Measurements from ENCODE around the gene PCDHA2.

- TF ChIP-seq CTCF (conservative IDR thresholded peaks at IDR 0.05 in 1 of 2, IDR thresholded peaks at IDR 0.05 in 1 of 2; ENCODE audit: extremely low read depth in 1 of 2, insufficient read depth in 1 of 2, low read depth in 1 of 2, low read length in 2 of 2) (no peak), EZH2 (IDR thresholded peaks at IDR 0.05; ENCODE audit: borderline replicate concordance, low read length) (no peak)
Measured at GRCh38 chr5:140764177-140764973, 30.3 kb upstream of the PCDHA2 start.

Measured in mammary epithelial cell (primary cell).